Hindlimb muscle (tissue), 1 donor: ENCODE results near the gene CHDH. TPM values are rescaled to one million over a fixed set of nuclear protein-coding genes. Genes with fewer than 3 reads are reported as not detected.

ENCODE experiments used
- DNase-seq: peaks from one replicate; pipeline ENCODE4 v3.0.0-alpha.2; 2013
- polyA plus RNA-seq: library from polyadenylated mRNA; unstranded; fragments of 120-200 nt; gene quantifications from one replicate; pipeline ENCODE4 v1.2.1, GENCODE V29; 2013; ENCODE audit not compliant: insufficient read length

CHDH gene
- polyA plus RNA-seq, 1 donor: 0.97 TPM

- no peak for DNase-seq
Observed at GRCh38 chr3:53849916-53850315, 3.7 kb upstream of the CHDH start.

- no peak for DNase-seq
Observed at GRCh38 chr3:53846851-53847155, 584 bp upstream of the CHDH start.

GRCh38 chr3:53845881-53846133 lies 412 bp downstream of the CHDH start:
- no peak for DNase-seq

- DNase-seq: peak; percentile 74
Observed at GRCh38 chr3:53845103-53845880, 927 bp downstream of the CHDH start.

GRCh38 chr3:53844262-53845102 lies 1.7 kb downstream of the CHDH start:
- DNase-seq: no peak

GRCh38 chr3:53843195-53844177 lies 2.7 kb downstream of the CHDH start:
- DNase-seq: no peak

- DNase-seq: no peak
Observed at GRCh38 chr3:53842436-53843194, 3.6 kb downstream of the CHDH start.

- DNase-seq: no peak
Observed at GRCh38 chr3:53841296-53841695, 4.9 kb downstream of the CHDH start.

GRCh38 chr3:53837331-53837730 lies 8.9 kb downstream of the CHDH start:
- no peak for DNase-seq

- DNase-seq: no peak
Observed at GRCh38 chr3:53836084-53836872, 9.9 kb downstream of the CHDH start.

GRCh38 chr3:53835257-53835656 lies 11.0 kb downstream of the CHDH start:
- no peak for DNase-seq

- no peak for DNase-seq
Observed at GRCh38 chr3:53834429-53835095, 11.7 kb downstream of the CHDH start.

- no peak for DNase-seq
Observed at GRCh38 chr3:53833700-53834099, 12.5 kb downstream of the CHDH start.

GRCh38 chr3:53833053-53833645 lies 13.1 kb downstream of the CHDH start:
- DNase-seq: no peak

GRCh38 chr3:53830944-53831343 lies 15.3 kb downstream of the CHDH start:
- DNase-seq: no peak

GRCh38 chr3:53829605-53830004 lies 16.6 kb downstream of the CHDH start:
- DNase-seq: no peak

- no peak for DNase-seq
Observed at GRCh38 chr3:53828581-53828980, 17.6 kb downstream of the CHDH start.

GRCh38 chr3:53826048-53826447 lies 20.2 kb downstream of the CHDH start:
- DNase-seq: no peak

GRCh38 chr3:53824795-53825194 lies 21.4 kb downstream of the CHDH start:
- DNase-seq: no peak

- no peak for DNase-seq
Observed at GRCh38 chr3:53823956-53824657, 22.1 kb downstream of the CHDH start.
